Stimulated activated CD4-positive, alpha-beta T cell treated with anti-CD3 and anti-CD28 coated beads, Interleukin-2, amount 100 ng/mL, for 24 hours (primary cell): ENCODE data around the gene PRODH2.
A peak's percentile ranks its signal among the peaks of the same experiment; 100 is the strongest.

Experiments used
- DNase-seq, 2 donors: peaks; one replicate each; pipeline ENCODE4 v3.0.0-alpha.2; 2020

The PRODH2 gene

GRCh38 chr19:35755550-35756376 is 56.9 kb downstream of the PRODH2 start:
- DNase-seq = peak; percentile 55 to 63

- DNase-seq = no peak
Measured at GRCh38 chr19:35755131-35755549, 57.5 kb downstream of the PRODH2 start.

GRCh38 chr19:35754370-35755130 is 58.1 kb downstream of the PRODH2 start:
- DNase-seq = no peak

- DNase-seq = no peak
Measured at GRCh38 chr19:35753634-35754369, 58.8 kb downstream of the PRODH2 start.

- no peak for DNase-seq
Measured at GRCh38 chr19:35752746-35753350, 59.8 kb downstream of the PRODH2 start.

GRCh38 chr19:35751839-35752745 is 60.6 kb downstream of the PRODH2 start:
- no peak for DNase-seq

GRCh38 chr19:35750167-35750566 is 62.5 kb downstream of the PRODH2 start:
- no peak for DNase-seq
